GF-D8 (cell line): ENCODE measurements around the gene PTPN13.

Experiments
- DNase-seq: peaks from one replicate; lab custom pipeline; 2025; lab: John Stamatoyannopoulos, UW

The PTPN13 gene

GRCh38 chr4:86818841-86819240 is 224.7 kb downstream of the PTPN13 start:
- DNase-seq = no peak

- DNase-seq = no peak
Measured at GRCh38 chr4:86819561-86819960, 225.4 kb downstream of the PTPN13 start.

GRCh38 chr4:86821151-86821550 is 227.0 kb downstream of the PTPN13 start:
- no peak for DNase-seq

- DNase-seq = no peak
Measured at GRCh38 chr4:86822136-86822535, 228.0 kb downstream of the PTPN13 start.

GRCh38 chr4:86825511-86825910 is 231.4 kb downstream of the PTPN13 start:
- no peak for DNase-seq

- peak; percentile 27 for DNase-seq
Measured at GRCh38 chr4:86831262-86832130, 237.4 kb downstream of the PTPN13 start.

GRCh38 chr4:86833615-86834014 is 239.5 kb downstream of the PTPN13 start:
- no peak for DNase-seq

GRCh38 chr4:86834901-86835300 is 240.8 kb downstream of the PTPN13 start:
- DNase-seq = no peak

- no peak for DNase-seq
Measured at GRCh38 chr4:86835677-86836076, 241.6 kb downstream of the PTPN13 start.

- no peak for DNase-seq
Measured at GRCh38 chr4:86837691-86838503, 243.8 kb downstream of the PTPN13 start.

- DNase-seq = no peak
Measured at GRCh38 chr4:86840858-86841257, 246.7 kb downstream of the PTPN13 start.

GRCh38 chr4:86841309-86841708 is 247.2 kb downstream of the PTPN13 start:
- no peak for DNase-seq

GRCh38 chr4:86845593-86845992 is 251.5 kb downstream of the PTPN13 start:
- no peak for DNase-seq

- no peak for DNase-seq
Measured at GRCh38 chr4:86846921-86847320, 252.8 kb downstream of the PTPN13 start.

- no peak for DNase-seq
Measured at GRCh38 chr4:86847571-86847970, 253.5 kb downstream of the PTPN13 start.

GRCh38 chr4:86848136-86848535 is 254.0 kb downstream of the PTPN13 start:
- no peak for DNase-seq

- DNase-seq = no peak
Measured at GRCh38 chr4:86848732-86849619, 254.9 kb downstream of the PTPN13 start, which contains the start of gene SLC10A6. Gene SLC10A6, minus strand, starts transcription at chr4:86849384. Its CDS starts 269 bp downstream, at chr4:86849115.

- no peak for DNase-seq
Measured at GRCh38 chr4:86853209-86853608, 259.1 kb downstream of the PTPN13 start.

- no peak for DNase-seq
Measured at GRCh38 chr4:86855572-86855971, 261.5 kb downstream of the PTPN13 start.

- no peak for DNase-seq
Measured at GRCh38 chr4:86856896-86857295, 262.8 kb downstream of the PTPN13 start.

- DNase-seq = no peak
Measured at GRCh38 chr4:86857341-86858052, 263.4 kb downstream of the PTPN13 start.
